Stimulated activated CD8-positive, alpha-beta memory T cell treated with anti-CD3 and anti-CD28 coated beads, Interleukin-7, amount 100 ng/mL, for 1 hour (primary cell): ENCODE results near the gene SPATA31D3.
"Not testable (repeated sequence)": the region's sequence is repeated elsewhere in the genome, so short reads cannot be mapped to it uniquely, and the experiment has no call there.

Experiments
- DNase-seq, 2 donors: peaks; one replicate each; pipeline ENCODE4 v3.0.0-alpha.2; 2020; ENCODE audit warnings: low read depth in 2 of 2

The SPATA31D3 gene

GRCh38 chr9:81979196-81979595, 35.9 kb downstream of the SPATA31D3 start:
- no peak for DNase-seq

GRCh38 chr9:81980568-81980967, 37.3 kb downstream of the SPATA31D3 start:
- no peak for DNase-seq

- no peak for DNase-seq
Observed at GRCh38 chr9:81981883-81982282, 38.6 kb downstream of the SPATA31D3 start.

GRCh38 chr9:81984928-81985327, 41.6 kb downstream of the SPATA31D3 start:
- no peak for DNase-seq

- DNase-seq = no peak
Observed at GRCh38 chr9:81986051-81986450, 42.8 kb downstream of the SPATA31D3 start.

GRCh38 chr9:81988472-81988871, 45.2 kb downstream of the SPATA31D3 start, which contains the start of gene SPATA31D1:
Gene SPATA31D1 (plus strand): TSS chr9:81988772. CDS start chr9:81988819, 47 bp downstream.
- DNase-seq = not testable (repeated sequence)

- DNase-seq = no peak
Observed at GRCh38 chr9:81989700-81990099, 46.4 kb downstream of the SPATA31D3 start.

GRCh38 chr9:81993656-81994055, 50.4 kb downstream of the SPATA31D3 start:
- no peak for DNase-seq
